ENCODE results near the gene ELOVL5. TPM values are rescaled to one million over a fixed set of nuclear protein-coding genes. Genes with fewer than 3 reads are reported as not detected.
A peak's percentile ranks its signal among the peaks of the same experiment; 100 is the strongest.

Gene ELOVL5
- total RNA-seq: 19.0 TPM
- long read RNA-seq, transcript ELOVL5-201 (8 exons, 2,827 nt): major isoform, 41 of 54 reads
- long read RNA-seq, partial matches to known transcripts: 3 of 54 reads
- long read RNA-seq, other reads (novel, unspliced or antisense): 6 of 54 reads

GRCh38 chr6:53348371-53349208 lies at the start of gene ELOVL5:
ELOVL5 (minus strand) TSS chr6:53348950; CDS start chr6:53295699, 53,251 bp downstream.
- H3K36me3 ChIP-seq: peaks cover 4% of the 10 kb centered on the region
- DNase-seq: peak; percentile 98
- no peaks in the 10 kb centered on the region for H3K9me3 ChIP-seq (replicated peaks)
- peak; percentile 42 for TF ChIP-seq CTCF (IDR thresholded peaks at IDR 0.05; ENCODE audit: borderline replicate concordance)
- peak within 1 kb of the TSS; percentile 99 for H3K4me3 ChIP-seq
- intact Hi-C loops (cut with micrococcal nuclease): loop anchor here (5.0 to 10.0 kb wide), 2 partner anchors 46 to 136 kb away; no protein-coding TSS in a partner anchor
- H3K27ac ChIP-seq (replicated peaks): peak within 1 kb of the TSS; percentile 98
- H3K27me3 ChIP-seq (ENCODE audit: low read depth): no peaks in the 10 kb centered on the region
- peaks cover 39% of the 10 kb centered on the region for H3K4me1 ChIP-seq

- TF ChIP-seq CTCF (IDR thresholded peaks at IDR 0.05; ENCODE audit: borderline replicate concordance): no peak
- H3K27me3 ChIP-seq (ENCODE audit: low read depth): no peaks in the 10 kb centered on the region
- H3K9me3 ChIP-seq (replicated peaks): no peaks in the 10 kb centered on the region
- intact Hi-C loops (cut with micrococcal nuclease): no loop called here
- DNase-seq: no peak
- H3K27ac ChIP-seq (replicated peaks): no peak overlapping the region
- no peaks in the 10 kb centered on the region for H3K36me3 ChIP-seq
- no peak overlapping the region for H3K4me3 ChIP-seq
- no peaks in the 10 kb centered on the region for H3K4me1 ChIP-seq
Observed at GRCh38 chr6:53397283-53397682, 48.5 kb upstream of the ELOVL5 start.

GRCh38 chr6:53395986-53396385 lies 47.2 kb upstream of the ELOVL5 start:
- DNase-seq: no peak
- no peak overlapping the region for H3K4me3 ChIP-seq
- H3K36me3 ChIP-seq: no peaks in the 10 kb centered on the region
- no peak for TF ChIP-seq CTCF (IDR thresholded peaks at IDR 0.05; ENCODE audit: borderline replicate concordance)
- no peaks in the 10 kb centered on the region for H3K9me3 ChIP-seq (replicated peaks)
- no peaks in the 10 kb centered on the region for H3K4me1 ChIP-seq
- H3K27ac ChIP-seq (replicated peaks): no peak overlapping the region
- intact Hi-C loops (cut with micrococcal nuclease): no loop called here
- no peaks in the 10 kb centered on the region for H3K27me3 ChIP-seq (ENCODE audit: low read depth)

- no peaks in the 10 kb centered on the region for H3K36me3 ChIP-seq
- no peaks in the 10 kb centered on the region for H3K9me3 ChIP-seq (replicated peaks)
- no peaks in the 10 kb centered on the region for H3K27me3 ChIP-seq (ENCODE audit: low read depth)
- H3K27ac ChIP-seq (replicated peaks): no peak overlapping the region
- no peaks in the 10 kb centered on the region for H3K4me1 ChIP-seq
- TF ChIP-seq CTCF (IDR thresholded peaks at IDR 0.05; ENCODE audit: borderline replicate concordance): no peak
- intact Hi-C loops (cut with micrococcal nuclease): no loop called here
- DNase-seq: no peak
- H3K4me3 ChIP-seq: no peak overlapping the region
Observed at GRCh38 chr6:53394704-53395103, 46.0 kb upstream of the ELOVL5 start.

GRCh38 chr6:53391170-53391569 lies 42.4 kb upstream of the ELOVL5 start:
- H3K27me3 ChIP-seq (ENCODE audit: low read depth): no peaks in the 10 kb centered on the region
- no peaks in the 10 kb centered on the region for H3K4me1 ChIP-seq
- TF ChIP-seq CTCF (IDR thresholded peaks at IDR 0.05; ENCODE audit: borderline replicate concordance): no peak
- intact Hi-C loops (cut with micrococcal nuclease): no loop called here
- H3K27ac ChIP-seq (replicated peaks): no peak overlapping the region
- no peaks in the 10 kb centered on the region for H3K36me3 ChIP-seq
- H3K4me3 ChIP-seq: no peak overlapping the region
- no peaks in the 10 kb centered on the region for H3K9me3 ChIP-seq (replicated peaks)
- no peak for DNase-seq
